NCI-H526 treated with DMSO at 0.1 percent for 48 hours (cell line): ENCODE results near the gene TMEM125.

ENCODE experiments used
- DNase-seq: peaks from one replicate; lab custom pipeline; 2025; lab: John Stamatoyannopoulos, UW

Gene TMEM125

GRCh38 chr1:43293896-43294760 lies 24.3 kb downstream of the TMEM125 start:
- DNase-seq, result peak; percentile 41

GRCh38 chr1:43294761-43295160 lies 25.0 kb downstream of the TMEM125 start:
- DNase-seq, result no peak

- no peak for DNase-seq
Observed at GRCh38 chr1:43296207-43296606, 26.4 kb downstream of the TMEM125 start.

- DNase-seq, result no peak
Observed at GRCh38 chr1:43298055-43298454, 28.3 kb downstream of the TMEM125 start.

- no peak for DNase-seq
Observed at GRCh38 chr1:43299101-43299500, 29.3 kb downstream of the TMEM125 start.

GRCh38 chr1:43300378-43301094 lies 30.8 kb downstream of the TMEM125 start, which contains the start of gene TIE1:
TSS of gene TIE1 (plus strand) at chr1:43300982. CDS start at chr1:43301072, 90 bp downstream.
- no peak for DNase-seq

GRCh38 chr1:43302201-43302600 lies 32.4 kb downstream of the TMEM125 start:
- DNase-seq, result no peak

- no peak for DNase-seq
Observed at GRCh38 chr1:43302721-43303470, 33.1 kb downstream of the TMEM125 start.

GRCh38 chr1:43303471-43304313 lies 33.9 kb downstream of the TMEM125 start:
- DNase-seq, result no peak

GRCh38 chr1:43304314-43304681 lies 34.5 kb downstream of the TMEM125 start:
- no peak for DNase-seq

GRCh38 chr1:43304771-43305300 lies 35.1 kb downstream of the TMEM125 start:
- no peak for DNase-seq

- no peak for DNase-seq
Observed at GRCh38 chr1:43305461-43305860, 35.7 kb downstream of the TMEM125 start.

- DNase-seq, result no peak
Observed at GRCh38 chr1:43305926-43306687, 36.3 kb downstream of the TMEM125 start.

- DNase-seq, result no peak
Observed at GRCh38 chr1:43306688-43307457, 37.1 kb downstream of the TMEM125 start.

GRCh38 chr1:43307458-43308158 lies 37.8 kb downstream of the TMEM125 start:
- DNase-seq, result no peak

GRCh38 chr1:43308635-43309404 lies 39.0 kb downstream of the TMEM125 start:
- DNase-seq, result no peak

- no peak for DNase-seq
Observed at GRCh38 chr1:43309405-43310025, 39.7 kb downstream of the TMEM125 start.

- DNase-seq, result no peak
Observed at GRCh38 chr1:43311521-43311920, 41.7 kb downstream of the TMEM125 start.
